Measurements from ENCODE around the gene SUSD2.

The SUSD2 gene

GRCh38 chr22:24190596-24191208 lies 9.4 kb downstream of the SUSD2 start:
- Histone ChIP-seq H3K4me3 (ENCODE audit: low read depth, low read length) (no peak overlapping the region), H3K27me3 (replicated peaks) (no peaks in the 10 kb centered on the region), H3K27ac (no peak overlapping the region), H3K36me3 (replicated peaks) (no peaks in the 10 kb centered on the region)
- in situ Hi-C loops (cut with HindIII; ENCODE audit: low pct_ligation_motif_present, low sequenced_read_pairs) = no loop called here
- no peak for DNase-seq
- TF ChIP-seq, protein P1, sequence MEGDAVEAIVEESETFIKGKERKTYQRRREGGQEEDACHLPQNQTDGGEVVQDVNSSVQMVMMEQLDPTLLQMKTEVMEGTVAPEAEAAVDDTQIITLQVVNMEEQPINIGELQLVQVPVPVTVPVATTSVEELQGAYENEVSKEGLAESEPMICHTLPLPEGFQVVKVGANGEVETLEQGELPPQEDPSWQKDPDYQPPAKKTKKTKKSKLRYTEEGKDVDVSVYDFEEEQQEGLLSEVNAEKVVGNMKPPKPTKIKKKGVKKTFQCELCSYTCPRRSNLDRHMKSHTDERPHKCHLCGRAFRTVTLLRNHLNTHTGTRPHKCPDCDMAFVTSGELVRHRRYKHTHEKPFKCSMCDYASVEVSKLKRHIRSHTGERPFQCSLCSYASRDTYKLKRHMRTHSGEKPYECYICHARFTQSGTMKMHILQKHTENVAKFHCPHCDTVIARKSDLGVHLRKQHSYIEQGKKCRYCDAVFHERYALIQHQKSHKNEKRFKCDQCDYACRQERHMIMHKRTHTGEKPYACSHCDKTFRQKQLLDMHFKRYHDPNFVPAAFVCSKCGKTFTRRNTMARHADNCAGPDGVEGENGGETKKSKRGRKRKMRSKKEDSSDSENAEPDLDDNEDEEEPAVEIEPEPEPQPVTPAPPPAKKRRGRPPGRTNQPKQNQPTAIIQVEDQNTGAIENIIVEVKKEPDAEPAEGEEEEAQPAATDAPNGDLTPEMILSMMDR (IDR thresholded peaks at IDR 0.05; ENCODE audit: low read depth, low read length, missing control alignments) = no peak

DNA sequence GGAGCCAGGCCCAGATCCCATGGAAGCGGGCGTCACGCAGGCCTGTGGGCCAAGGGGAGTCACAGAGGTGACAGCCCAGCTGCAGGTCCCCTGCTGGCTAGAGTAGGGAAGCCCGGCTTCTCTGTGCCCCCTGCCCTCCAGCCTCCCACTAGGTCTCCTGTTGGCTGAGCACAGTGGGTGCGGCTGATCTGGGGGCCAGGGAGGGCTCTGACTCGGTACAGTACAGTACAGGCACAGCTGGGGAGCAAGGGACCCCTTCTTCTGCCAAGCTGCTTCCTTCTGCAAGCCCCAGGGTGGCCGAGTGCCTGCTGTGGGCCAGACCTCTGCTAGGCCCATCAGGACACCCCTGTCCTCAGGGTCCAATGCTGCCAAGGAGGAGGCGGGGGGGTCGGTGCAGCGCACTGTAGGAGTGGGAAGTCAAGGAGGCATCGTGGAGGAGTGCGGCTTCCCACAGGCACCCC lies 10.1 kb downstream of the SUSD2 start:
- in situ Hi-C loops (cut with HindIII; ENCODE audit: low pct_ligation_motif_present, low sequenced_read_pairs) = no loop called here
- Histone ChIP-seq H3K27ac (no peak overlapping the region), H3K36me3 (replicated peaks) (no peaks in the 10 kb centered on the region), H3K4me3 (ENCODE audit: low read depth, low read length) (no peak overlapping the region), H3K27me3 (replicated peaks) (no peaks in the 10 kb centered on the region)
- TF ChIP-seq, protein P1 (IDR thresholded peaks at IDR 0.05; ENCODE audit: low read depth, low read length, missing control alignments) = no peak
- no peak for DNase-seq

GRCh38 chr22:24191893-24192292 lies 10.6 kb downstream of the SUSD2 start:
- in situ Hi-C loops (cut with HindIII; ENCODE audit: low pct_ligation_motif_present, low sequenced_read_pairs) = no loop called here

GRCh38 chr22:24198682-24199052 lies 17.4 kb downstream of the SUSD2 start:
- H3K27me3 ChIP-seq (replicated peaks) = no peaks in the 10 kb centered on the region
- H3K27ac ChIP-seq = no peak overlapping the region
- no peak for DNase-seq
- TF ChIP-seq, protein P1 (IDR thresholded peaks at IDR 0.05; ENCODE audit: low read depth, low read length, missing control alignments) = no peak
- in situ Hi-C loops (cut with HindIII; ENCODE audit: low pct_ligation_motif_present, low sequenced_read_pairs) = no loop called here
- no peak overlapping the region for H3K4me3 ChIP-seq (ENCODE audit: low read depth, low read length)
- H3K36me3 ChIP-seq (replicated peaks) = no peaks in the 10 kb centered on the region

More at GRCh38 chr22:24191893-24192292, 10.6 kb downstream of the SUSD2 start:
- TF ChIP-seq, protein P1 (IDR thresholded peaks at IDR 0.05; ENCODE audit: low read depth, low read length, missing control alignments) = no peak
- no peak overlapping the region for H3K4me3 ChIP-seq (ENCODE audit: low read depth, low read length)
- H3K27ac ChIP-seq = no peak overlapping the region
- H3K27me3 ChIP-seq (replicated peaks) = no peaks in the 10 kb centered on the region
- H3K36me3 ChIP-seq (replicated peaks) = no peaks in the 10 kb centered on the region
- no peak for DNase-seq

DNA sequence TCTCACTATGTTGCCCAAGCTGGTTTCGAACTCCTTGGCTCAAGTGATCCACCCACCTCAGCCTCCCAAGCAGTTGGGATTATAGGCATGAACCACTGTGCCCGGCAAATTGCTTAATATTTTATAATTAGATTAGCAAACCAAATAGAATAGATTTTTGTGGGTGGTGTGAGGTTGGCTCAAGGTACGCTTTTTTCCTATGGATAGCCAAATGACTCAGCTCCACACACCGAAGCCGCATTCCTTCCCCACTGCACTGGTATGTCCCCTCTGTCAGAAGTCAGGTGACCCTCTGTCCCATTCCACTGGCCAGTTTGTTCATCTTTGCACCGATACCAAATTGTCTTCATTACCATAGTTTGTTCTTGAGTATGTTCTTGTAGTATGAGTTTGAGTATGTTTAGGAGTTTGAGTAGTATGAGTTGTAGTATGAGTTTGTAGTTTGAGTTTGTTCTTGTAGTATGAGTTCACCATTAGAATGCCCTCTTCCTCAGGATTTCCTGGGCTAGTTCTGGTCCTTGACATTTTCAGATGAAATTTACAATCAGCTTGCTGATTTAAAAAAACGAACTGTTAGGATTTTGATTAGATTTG lies 19.4 kb downstream of the SUSD2 start:
- H3K27ac ChIP-seq = no peak overlapping the region
- in situ Hi-C loops (cut with HindIII; ENCODE audit: low pct_ligation_motif_present, low sequenced_read_pairs) = no loop called here
- TF ChIP-seq, protein P1 (IDR thresholded peaks at IDR 0.05; ENCODE audit: low read depth, low read length, missing control alignments) = no peak
- peak; percentile 48 for DNase-seq
- H3K27me3 ChIP-seq (replicated peaks) = no peaks in the 10 kb centered on the region
- H3K36me3 ChIP-seq (replicated peaks) = no peaks in the 10 kb centered on the region
- H3K4me3 ChIP-seq (ENCODE audit: low read depth, low read length) = no peak overlapping the region

All from brain microvascular endothelial cell (primary cell).